ENCODE results near the gene RFPL3. TPM values are rescaled to one million over a fixed set of nuclear protein-coding genes. Genes with fewer than 3 reads are reported as not detected.

Gene RFPL3
- total and polyA plus RNA-seq, 2 donors (not counting 1 experiment from before 2014, with no cell fraction given) = not detected

DNA sequence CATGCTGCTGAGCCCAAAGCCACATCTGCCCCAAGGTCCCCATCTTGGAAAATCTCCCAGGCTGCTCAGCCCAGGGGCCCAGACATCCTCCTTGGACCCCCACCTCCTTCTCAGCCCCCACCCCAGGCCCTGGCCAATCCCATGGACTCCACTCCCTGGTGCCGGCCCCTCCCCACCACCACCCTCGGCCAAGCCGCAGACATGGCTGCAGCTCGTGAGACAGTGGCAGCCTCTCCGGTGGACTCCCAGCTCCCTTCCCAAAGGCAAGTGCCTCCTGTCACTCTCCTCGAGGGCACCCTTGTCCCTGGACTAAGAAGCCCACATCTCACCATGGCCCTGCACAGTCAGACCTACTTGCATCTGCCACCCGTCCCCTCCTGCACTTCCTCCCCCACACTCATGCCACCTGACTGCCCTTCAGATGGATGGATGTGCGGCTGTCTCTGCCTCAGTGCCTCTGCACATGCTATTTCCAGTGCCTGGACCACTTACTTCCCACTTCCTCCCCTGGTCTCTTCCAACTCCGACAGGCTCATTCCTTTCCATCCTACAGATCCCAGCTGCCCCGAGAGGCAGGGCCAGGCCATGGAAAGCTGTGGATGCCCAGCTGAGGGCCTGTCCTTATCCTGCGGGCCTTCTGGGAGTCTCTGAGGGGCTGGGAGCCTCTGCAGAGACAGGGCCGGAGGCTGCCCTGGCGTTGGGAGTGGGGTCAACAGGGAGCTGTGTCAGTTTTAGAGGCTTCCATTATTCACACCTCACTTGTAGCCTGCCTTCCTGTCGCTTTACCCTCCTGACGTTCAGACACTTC is 25.5 kb upstream of the RFPL3 start:
- no peaks in the 10 kb centered on the region for H3K27me3 ChIP-seq (replicated peaks in 1 of 4; ENCODE audit: control extremely low read depth in 1 of 4, control insufficient read depth in 3 of 4, insufficient read depth in 4 of 4, low read length in 3 of 4)
- H3K9me3 ChIP-seq (ENCODE audit: control extremely low read depth in 1 of 3, control insufficient read depth in 2 of 3, insufficient read depth in 1 of 3, low read length in 2 of 3) = peaks cover 0 to 8% (median 0%) of the 10 kb centered on the region in 3 donors
- no peaks in the 10 kb centered on the region for H3K79me2 ChIP-seq (ENCODE audit: control insufficient read depth, insufficient read depth, low read length)
- no peak overlapping the region for H3K27ac ChIP-seq (ENCODE audit: low read length in 2 of 2)
- H3K9me3 Mint-ChIP-seq (ENCODE audit: insufficient read depth) = no peaks in the 10 kb centered on the region
- H3K4me1 ChIP-seq (ENCODE audit: control insufficient read depth in 2 of 2, insufficient read depth in 2 of 2, low read length in 2 of 2) = no peaks in the 10 kb centered on the region
- no peak overlapping the region for H3K4me2 ChIP-seq (replicated peaks; ENCODE audit: low read depth, low read length, poor library complexity, severe bottlenecking)
- no peak overlapping the region for H3K4me3 Mint-ChIP-seq
- H3K27ac Mint-ChIP-seq = no peak overlapping the region
- no peak for ATAC-seq (ENCODE audit: low read depth)
- POLR2A ChIA-PET = no interaction called here
- CTCF ChIA-PET = no interaction called here
- H3K9ac ChIP-seq (ENCODE audit: low read length) = no peak overlapping the region
- TF ChIP-seq, protein P1, sequence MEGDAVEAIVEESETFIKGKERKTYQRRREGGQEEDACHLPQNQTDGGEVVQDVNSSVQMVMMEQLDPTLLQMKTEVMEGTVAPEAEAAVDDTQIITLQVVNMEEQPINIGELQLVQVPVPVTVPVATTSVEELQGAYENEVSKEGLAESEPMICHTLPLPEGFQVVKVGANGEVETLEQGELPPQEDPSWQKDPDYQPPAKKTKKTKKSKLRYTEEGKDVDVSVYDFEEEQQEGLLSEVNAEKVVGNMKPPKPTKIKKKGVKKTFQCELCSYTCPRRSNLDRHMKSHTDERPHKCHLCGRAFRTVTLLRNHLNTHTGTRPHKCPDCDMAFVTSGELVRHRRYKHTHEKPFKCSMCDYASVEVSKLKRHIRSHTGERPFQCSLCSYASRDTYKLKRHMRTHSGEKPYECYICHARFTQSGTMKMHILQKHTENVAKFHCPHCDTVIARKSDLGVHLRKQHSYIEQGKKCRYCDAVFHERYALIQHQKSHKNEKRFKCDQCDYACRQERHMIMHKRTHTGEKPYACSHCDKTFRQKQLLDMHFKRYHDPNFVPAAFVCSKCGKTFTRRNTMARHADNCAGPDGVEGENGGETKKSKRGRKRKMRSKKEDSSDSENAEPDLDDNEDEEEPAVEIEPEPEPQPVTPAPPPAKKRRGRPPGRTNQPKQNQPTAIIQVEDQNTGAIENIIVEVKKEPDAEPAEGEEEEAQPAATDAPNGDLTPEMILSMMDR (IDR thresholded peaks at IDR 0.05) = no peak
- no peak for TF ChIP-seq EZH2 (IDR thresholded peaks at IDR 0.05; ENCODE audit: borderline replicate concordance, insufficient read depth, low read depth, low read length, poor library complexity, severe bottlenecking)
- H3K27me3 Mint-ChIP-seq = peaks cover 27% of the 10 kb centered on the region
- no peaks in the 10 kb centered on the region for H4K20me1 ChIP-seq (ENCODE audit: control insufficient read depth, insufficient read depth, low read length, poor library complexity, severe bottlenecking)
- no peak for DNase-seq
- intact Hi-C loops (cut with micrococcal nuclease) = no loop called here
- 73% methylated on average over 10 of the region's 15 CpGs for WGBS (ENCODE audit: insufficient coverage)
- H3K4me3 ChIP-seq (ENCODE audit: control extremely low read depth in 1 of 5, extremely low read depth in 1 of 5, insufficient read depth in 1 of 5, low read depth in 2 of 5, low read length in 4 of 5) = no peak overlapping the region
- H2AFZ ChIP-seq (ENCODE audit: insufficient read depth, low read depth, low read length, poor library complexity, severe bottlenecking) = no peak overlapping the region
- H3K36me3 ChIP-seq (replicated peaks in 1 of 2; ENCODE audit: control extremely low read depth in 1 of 2, control insufficient read depth in 1 of 2, extremely low read depth in 1 of 2, insufficient read depth in 2 of 2, low read length in 1 of 2) = no peaks in the 10 kb centered on the region
- H3K4me1 Mint-ChIP-seq = no peaks in the 10 kb centered on the region

GRCh38 chr22:32333141-32333768 is 24.4 kb upstream of the RFPL3 start:
- H3K4me3 Mint-ChIP-seq = no peak overlapping the region
- ATAC-seq (ENCODE audit: low read depth) (no peak), DNase-seq (no peak)
- H3K4me2 ChIP-seq (replicated peaks; ENCODE audit: low read depth, low read length, poor library complexity, severe bottlenecking) = no peak overlapping the region
- H3K9me3 Mint-ChIP-seq (ENCODE audit: insufficient read depth) = no peaks in the 10 kb centered on the region
- no peak for TF ChIP-seq EZH2 (IDR thresholded peaks at IDR 0.05; ENCODE audit: borderline replicate concordance, insufficient read depth, low read depth, low read length, poor library complexity, severe bottlenecking)
- TF ChIP-seq, protein P1 (IDR thresholded peaks at IDR 0.05) = no peak
- no peak overlapping the region for H3K9ac ChIP-seq (ENCODE audit: low read length)
- H3K9me3 ChIP-seq (ENCODE audit: control extremely low read depth in 1 of 3, control insufficient read depth in 2 of 3, insufficient read depth in 1 of 3, low read length in 2 of 3) = peaks cover 0 to 8% (median 0%) of the 10 kb centered on the region in 3 donors
- H3K79me2 ChIP-seq (ENCODE audit: control insufficient read depth, insufficient read depth, low read length) = no peaks in the 10 kb centered on the region
- ChIA-PET CTCF (no interaction called here), POLR2A (no interaction called here)
- intact Hi-C loops (cut with micrococcal nuclease) = no loop called here
- H3K4me1 Mint-ChIP-seq = no peaks in the 10 kb centered on the region
- H2AFZ ChIP-seq (ENCODE audit: insufficient read depth, low read depth, low read length, poor library complexity, severe bottlenecking) = no peak overlapping the region
- 81% methylated on average over 9 of the region's 10 CpGs for WGBS (ENCODE audit: insufficient coverage)
- no peak overlapping the region for H3K4me3 ChIP-seq (ENCODE audit: control extremely low read depth in 1 of 5, extremely low read depth in 1 of 5, insufficient read depth in 1 of 5, low read depth in 2 of 5, low read length in 4 of 5)
- no peaks in the 10 kb centered on the region for H4K20me1 ChIP-seq (ENCODE audit: control insufficient read depth, insufficient read depth, low read length, poor library complexity, severe bottlenecking)
- H3K27ac ChIP-seq (ENCODE audit: low read length in 2 of 2) = no peak overlapping the region
- H3K36me3 ChIP-seq (replicated peaks in 1 of 2; ENCODE audit: control extremely low read depth in 1 of 2, control insufficient read depth in 1 of 2, extremely low read depth in 1 of 2, insufficient read depth in 2 of 2, low read length in 1 of 2) = no peaks in the 10 kb centered on the region
- no peaks in the 10 kb centered on the region for H3K27me3 ChIP-seq (replicated peaks in 1 of 4; ENCODE audit: control extremely low read depth in 1 of 4, control insufficient read depth in 3 of 4, insufficient read depth in 4 of 4, low read length in 3 of 4)
- H3K27me3 Mint-ChIP-seq = peaks cover 35% of the 10 kb centered on the region
- H3K27ac Mint-ChIP-seq = no peak overlapping the region
- H3K4me1 ChIP-seq (ENCODE audit: control insufficient read depth in 2 of 2, insufficient read depth in 2 of 2, low read length in 2 of 2) = no peaks in the 10 kb centered on the region
